GM23248 (cell line): ENCODE data around the gene MRAS. TPM values are rescaled to one million over a fixed set of nuclear protein-coding genes. Genes with fewer than 3 reads are reported as not detected.

Source experiments
- DNase-seq: peaks from one replicate; pipeline ENCODE4 v3.0.0-alpha.2; 2015
- H2AFZ ChIP-seq: fragments of 200-600 bp; sonication (generic); 2 replicates; pipeline ENCODE4 v1.6.1; 2016; ENCODE audit warnings: antibody characterized with exemption
- H3F3A ChIP-seq: fragments of 200-600 bp; sonication (generic); 2 replicates; pipeline ENCODE4 v1.6.1; 2016; ENCODE audit warnings: mild to moderate bottlenecking, antibody characterized with exemption, mixed run types; ENCODE audit not compliant: insufficient read depth
- H3K27ac ChIP-seq: fragments of 200-600 bp; sonication (generic); 2 replicates; pipeline ENCODE4 v1.5.1; 2016; ENCODE audit warnings: mild to moderate bottlenecking
- H3K27me3 ChIP-seq: fragments of 200-600 bp; sonication (generic); replicated peaks from 2 replicates; pipeline ENCODE4 v1.6.1; 2016; ENCODE audit warnings: mild to moderate bottlenecking; ENCODE audit not compliant: insufficient read depth
- H3K36me3 ChIP-seq: fragments of 200-600 bp; sonication (generic); 2 replicates; pipeline ENCODE4 v1.6.1; 2016; ENCODE audit warnings: low read depth, mild to moderate bottlenecking
- H3K4me1 ChIP-seq: fragments of 200-600 bp; sonication (generic); 2 replicates; pipeline ENCODE4 v1.6.1; 2016; ENCODE audit warnings: mild to moderate bottlenecking; ENCODE audit not compliant: insufficient read depth
- H3K4me2 ChIP-seq: fragments of 200-600 bp; sonication (generic); one replicate; pipeline ENCODE4 v1.6.1; 2016; ENCODE audit warnings: mild to moderate bottlenecking; ENCODE audit not compliant: unreplicated experiment
- H3K4me3 ChIP-seq: fragments of 200-600 bp; sonication (generic); 2 replicates; pipeline ENCODE4 v1.5.1; 2016; ENCODE audit warnings: mild to moderate bottlenecking
- H3K79me2 ChIP-seq: fragments of 200-600 bp; sonication (generic); 2 replicates; pipeline ENCODE4 v1.6.1; 2016; ENCODE audit warnings: mild to moderate bottlenecking; ENCODE audit not compliant: insufficient read depth
- H3K9ac ChIP-seq: fragments of 200-600 bp; sonication (generic); 2 replicates; pipeline ENCODE4 v1.6.1; 2016; ENCODE audit warnings: mild to moderate bottlenecking
- H3K9me2 ChIP-seq: fragments of 200-600 bp; sonication (generic); 2 replicates; pipeline ENCODE4 v1.6.1; 2016; ENCODE audit warnings: mixed run types, mild to moderate bottlenecking, moderate library complexity; ENCODE audit not compliant: insufficient read depth
- H3K9me3 ChIP-seq: fragments of 200-600 bp; sonication (generic); one replicate; pipeline ENCODE4 v1.6.1; 2017; ENCODE audit warnings: low read depth
- H4K20me1 ChIP-seq: fragments of 200-600 bp; sonication (generic); 2 replicates; pipeline ENCODE4 v1.6.0; 2016; ENCODE audit not compliant: insufficient read depth
- EZH2 ChIP-seq: fragments of 200-600 bp; sonication (generic); IDR thresholded peaks from 2 replicates; pipeline ENCODE4 v1.6.1; 2018; ENCODE audit warnings: antibody characterized with exemption, mild to moderate bottlenecking; ENCODE audit not compliant: insufficient read depth, poor library complexity, severe bottlenecking
- EZH2phosphoT487 ChIP-seq: fragments of 200-600 bp; sonication (generic); IDR thresholded peaks from 2 replicates; pipeline ENCODE4 v1.6.1; 2018; ENCODE audit warnings: antibody characterized with exemption, moderate library complexity, mild to moderate bottlenecking, low read depth; ENCODE audit not compliant: insufficient read depth
- WGBS, 2 experiments: methylation state at CpG; one replicate each; pipeline ENCODE4 v1.1.6; 2015 to 2017; ENCODE audit warnings: low lambda C conversion rate in 2 of 2, low coverage in 1 of 2; ENCODE audit errors: missing lambda C conversion rate in 2 of 2; 5-methylcytosine and 5-hydroxymethylcytosine counted together
- in situ Hi-C: fragments of 300-500 bp; cut with MboI; formaldehyde crosslinking; loops from 2 replicates; pipeline ENCODE4 v1.15.0; 2020
- polyA plus RNA-seq: library from polyadenylated mRNA; unstranded; fragments of >200 nt; fragmentation: Nextera tagmentation; extraction: Ambion mirVana; gene quantifications from 2 replicates; pipeline ENCODE4 v1.2.1, GENCODE V29; 2016
- total RNA-seq: library from RNA; depleted of rRNA; stranded (reverse); fragments of >200 nt; shearing (Covaris generic); gene quantifications from 2 replicates; pipeline ENCODE4 v1.2.3, GENCODE V29; 2014

Gene MRAS
- total and polyA plus RNA-seq, 2 experiments from 2014 or later, result 54.9 to 65.1 TPM

- peaks cover 84% of the 10 kb centered on the region for H3K79me2 ChIP-seq
- peaks cover 12% of the 10 kb centered on the region for H3K4me1 ChIP-seq
- no peak for TF ChIP-seq EZH2
- TF ChIP-seq EZH2phosphoT487, result no peak
- no peaks in the 10 kb centered on the region for H3K9me3 ChIP-seq
- no peaks in the 10 kb centered on the region for H3K36me3 ChIP-seq
- DNase-seq, result no peak
- no peaks in the 10 kb centered on the region for H3K9me2 ChIP-seq
- no peaks in the 10 kb centered on the region for H3F3A ChIP-seq
- no peak overlapping the region for H3K4me2 ChIP-seq
- H3K4me3 ChIP-seq, result no peak overlapping the region
- no peak overlapping the region for H2AFZ ChIP-seq
- H3K9ac ChIP-seq, result no peak overlapping the region
- H4K20me1 ChIP-seq, result no peaks in the 10 kb centered on the region
- no peaks in the 10 kb centered on the region for H3K27me3 ChIP-seq
- WGBS, 2 experiments, result 83% methylated on average over 8 of the region's 8 CpGs
- H3K27ac ChIP-seq, result no peak overlapping the region
- in situ Hi-C loops, result no loop called here
Measured at GRCh38 chr3:138366006-138366759, 17.8 kb downstream of the MRAS start.

GRCh38 chr3:138367326-138367850, 19.0 kb downstream of the MRAS start:
- Histone ChIP-seq H2AFZ (no peak overlapping the region), H4K20me1 (no peaks in the 10 kb centered on the region), H3K9me2 (no peaks in the 10 kb centered on the region), H3K79me2 (peaks cover 94% of the 10 kb centered on the region), H3K27me3 (no peaks in the 10 kb centered on the region), H3K9ac (0 out of 2 replicates have a peak overlapping the region, but pooled peaks have one; percentile 22), H3F3A (no peaks in the 10 kb centered on the region), H3K4me3 (no peak overlapping the region), H3K4me2 (no peak overlapping the region), H3K27ac (peak overlapping the region; percentile 55), H3K9me3 (no peaks in the 10 kb centered on the region), H3K36me3 (no peaks in the 10 kb centered on the region), H3K4me1 (peaks cover 12% of the 10 kb centered on the region)
- TF ChIP-seq EZH2, result no peak
- no peak for TF ChIP-seq EZH2phosphoT487
- DNase-seq, result no peak
- WGBS, 2 experiments, result 77% methylated on average over 7 of the region's 7 CpGs
- in situ Hi-C loops, result no loop called here

DNA sequence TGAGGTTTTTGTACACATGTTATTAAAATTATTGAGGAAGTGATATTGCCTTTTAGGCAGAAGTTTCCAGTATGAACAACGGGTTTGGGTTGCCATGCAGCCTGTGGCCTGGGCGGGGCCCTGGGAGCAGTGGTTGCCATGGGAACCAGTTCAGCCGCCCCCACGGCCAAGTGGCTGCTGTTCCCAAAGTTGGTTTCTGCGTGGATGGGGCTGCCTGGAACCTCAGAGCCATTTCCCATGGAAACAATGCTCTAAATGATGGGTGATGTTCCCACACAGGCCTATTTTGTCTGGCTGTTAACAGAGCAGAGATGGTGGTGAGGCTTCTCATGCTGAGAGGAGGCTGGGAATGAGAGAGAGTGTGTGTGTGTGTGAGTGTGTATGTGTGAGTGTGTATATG, 19.5 kb downstream of the MRAS start:
- Histone ChIP-seq H3K9me3 (no peaks in the 10 kb centered on the region), H2AFZ (no peak overlapping the region), H3K4me3 (no peak overlapping the region), H3K9me2 (no peaks in the 10 kb centered on the region), H3K79me2 (peaks cover 98% of the 10 kb centered on the region), H3K27ac (peak overlapping the region; percentile 55), H3K4me2 (peak overlapping the region; percentile 19), H3K4me1 (peaks cover 12% of the 10 kb centered on the region), H4K20me1 (no peaks in the 10 kb centered on the region), H3K27me3 (no peaks in the 10 kb centered on the region), H3K36me3 (no peaks in the 10 kb centered on the region), H3K9ac (0 out of 2 replicates have a peak overlapping the region, but pooled peaks have one; percentile 22), H3F3A (no peaks in the 10 kb centered on the region)
- peak; percentile 89 for DNase-seq
- in situ Hi-C loops, result no loop called here
- TF ChIP-seq EZH2phosphoT487 (no peak), EZH2 (no peak)
- WGBS, 2 experiments, result 26% methylated on average over 5 of the region's 5 CpGs

DNA sequence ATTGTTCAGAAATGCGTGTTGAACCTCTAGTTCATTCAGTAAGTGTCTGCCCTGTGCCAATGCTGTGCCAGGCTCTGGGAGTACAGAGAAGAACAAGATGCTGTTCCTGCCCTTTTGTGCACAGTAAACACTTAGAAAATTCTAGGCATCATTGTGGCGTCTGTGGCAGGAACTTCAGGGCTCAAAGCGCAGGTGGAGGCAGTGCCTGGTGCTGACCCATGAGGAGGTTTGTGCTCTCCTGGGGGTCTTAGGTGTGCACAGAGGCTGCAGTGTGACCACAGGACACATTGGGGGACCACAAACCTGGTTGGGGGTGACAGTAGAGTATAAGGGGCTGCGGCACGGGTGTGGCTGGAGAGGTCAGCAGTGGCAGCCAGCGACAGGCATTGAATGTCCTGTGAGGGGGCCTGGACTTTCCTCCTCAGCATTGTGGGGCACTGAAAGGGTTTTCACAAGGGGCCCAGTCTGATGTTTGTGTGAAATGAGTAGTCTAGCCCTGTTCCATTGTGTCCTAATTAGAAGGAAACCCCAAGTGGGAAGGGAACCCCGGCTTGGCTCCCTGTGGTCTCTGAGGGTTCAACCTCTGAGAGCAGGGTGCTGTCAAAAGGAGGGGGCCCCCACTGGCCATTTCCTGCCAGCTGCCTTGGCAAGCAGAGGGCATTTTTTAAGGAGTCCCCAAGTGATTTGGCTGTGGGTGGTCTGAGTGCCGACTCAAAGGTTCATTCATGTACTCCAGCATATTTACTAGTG, 20.9 kb downstream of the MRAS start:
- Histone ChIP-seq H3K9me3 (no peaks in the 10 kb centered on the region), H3K9ac (no peak overlapping the region), H3K27ac (no peak overlapping the region), H3K4me3 (no peak overlapping the region), H3F3A (no peaks in the 10 kb centered on the region), H3K79me2 (peaks cover 97% of the 10 kb centered on the region), H3K4me2 (no peak overlapping the region), H3K4me1 (peaks cover 12% of the 10 kb centered on the region), H3K36me3 (peaks cover 3% of the 10 kb centered on the region; the same call in 1 of the 2 replicates), H2AFZ (no peak overlapping the region), H3K9me2 (no peaks in the 10 kb centered on the region), H4K20me1 (no peaks in the 10 kb centered on the region), H3K27me3 (no peaks in the 10 kb centered on the region)
- no peak for TF ChIP-seq EZH2phosphoT487
- no peak for TF ChIP-seq EZH2
- 88 to 92% methylated on average over 8 of the region's 8 CpGs for WGBS, 2 experiments
- in situ Hi-C loops, result no loop called here
- DNase-seq, result no peak
